HK-2 (cell line): ENCODE data around the gene KCNQ1.

Experiments
- DNase-seq: peaks from one replicate; pipeline ENCODE4 v3.0.0-alpha.2; 2018; ENCODE audit not compliant: unreplicated experiment

KCNQ1 gene, protein sequence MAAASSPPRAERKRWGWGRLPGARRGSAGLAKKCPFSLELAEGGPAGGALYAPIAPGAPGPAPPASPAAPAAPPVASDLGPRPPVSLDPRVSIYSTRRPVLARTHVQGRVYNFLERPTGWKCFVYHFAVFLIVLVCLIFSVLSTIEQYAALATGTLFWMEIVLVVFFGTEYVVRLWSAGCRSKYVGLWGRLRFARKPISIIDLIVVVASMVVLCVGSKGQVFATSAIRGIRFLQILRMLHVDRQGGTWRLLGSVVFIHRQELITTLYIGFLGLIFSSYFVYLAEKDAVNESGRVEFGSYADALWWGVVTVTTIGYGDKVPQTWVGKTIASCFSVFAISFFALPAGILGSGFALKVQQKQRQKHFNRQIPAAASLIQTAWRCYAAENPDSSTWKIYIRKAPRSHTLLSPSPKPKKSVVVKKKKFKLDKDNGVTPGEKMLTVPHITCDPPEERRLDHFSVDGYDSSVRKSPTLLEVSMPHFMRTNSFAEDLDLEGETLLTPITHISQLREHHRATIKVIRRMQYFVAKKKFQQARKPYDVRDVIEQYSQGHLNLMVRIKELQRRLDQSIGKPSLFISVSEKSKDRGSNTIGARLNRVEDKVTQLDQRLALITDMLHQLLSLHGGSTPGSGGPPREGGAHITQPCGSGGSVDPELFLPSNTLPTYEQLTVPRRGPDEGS

DNA sequence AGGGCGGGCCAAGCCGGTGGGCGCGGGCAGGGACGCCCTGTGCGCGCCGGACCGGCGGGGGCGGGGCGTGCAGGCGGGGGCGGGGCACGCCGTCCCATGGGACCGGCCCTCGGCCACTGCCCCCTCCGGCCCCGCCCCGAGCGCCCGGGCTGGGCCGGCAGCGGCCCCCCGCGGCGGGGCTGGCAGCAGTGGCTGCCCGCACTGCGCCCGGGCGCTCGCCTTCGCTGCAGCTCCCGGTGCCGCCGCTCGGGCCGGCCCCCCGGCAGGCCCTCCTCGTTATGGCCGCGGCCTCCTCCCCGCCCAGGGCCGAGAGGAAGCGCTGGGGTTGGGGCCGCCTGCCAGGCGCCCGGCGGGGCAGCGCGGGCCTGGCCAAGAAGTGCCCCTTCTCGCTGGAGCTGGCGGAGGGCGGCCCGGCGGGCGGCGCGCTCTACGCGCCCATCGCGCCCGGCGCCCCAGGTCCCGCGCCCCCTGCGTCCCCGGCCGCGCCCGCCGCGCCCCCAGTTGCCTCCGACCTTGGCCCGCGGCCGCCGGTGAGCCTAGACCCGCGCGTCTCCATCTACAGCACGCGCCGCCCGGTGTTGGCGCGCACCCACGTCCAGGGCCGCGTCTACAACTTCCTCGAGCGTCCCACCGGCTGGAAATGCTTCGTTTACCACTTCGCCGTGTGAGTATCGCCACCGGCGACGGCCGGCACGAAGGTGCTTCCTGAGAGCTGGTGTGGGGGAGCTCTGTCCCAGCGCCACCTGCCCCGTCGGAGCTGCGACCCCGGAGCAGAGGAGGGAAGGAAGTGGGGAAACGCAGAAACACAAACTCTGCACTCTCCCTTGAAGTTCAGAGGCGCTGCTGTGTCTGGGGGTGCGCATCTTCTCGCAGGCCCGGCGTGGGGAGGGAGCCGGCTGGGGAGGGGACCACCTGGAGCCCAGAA is at the start of gene KCNQ1:
Gene KCNQ1, plus strand, starts transcription at position 188 of the 925 bp plus-strand sequence. Its CDS starts 91 bp downstream, at position 279.
- no peak for DNase-seq

DNA sequence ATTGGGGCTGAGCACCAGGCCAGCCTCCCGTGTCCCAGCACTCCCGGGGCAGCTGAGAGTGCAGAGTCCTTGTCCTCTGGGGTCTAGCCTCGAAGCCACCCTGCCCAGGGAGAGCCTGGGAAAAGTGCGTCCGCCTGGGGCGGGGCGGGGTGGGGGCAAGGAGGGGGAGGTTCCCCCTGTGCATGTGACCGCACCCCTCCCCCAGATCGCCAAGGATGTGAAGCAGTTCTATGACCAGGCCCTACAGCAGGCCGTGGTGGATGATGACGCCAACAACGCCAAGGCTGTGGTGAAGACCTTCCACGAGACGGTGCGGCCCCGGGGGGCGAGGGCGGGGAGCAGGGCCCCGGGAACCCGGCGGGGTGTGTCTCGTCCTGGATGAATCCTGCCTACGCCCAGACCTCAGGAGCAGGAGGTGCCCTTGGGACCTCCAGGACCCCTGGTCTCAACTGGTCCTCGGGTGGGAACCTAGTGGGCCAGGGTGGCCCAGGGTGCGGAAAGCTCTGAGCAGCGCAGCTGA is 49.5 kb upstream of the KCNQ1 start:
- DNase-seq = no peak

DNA sequence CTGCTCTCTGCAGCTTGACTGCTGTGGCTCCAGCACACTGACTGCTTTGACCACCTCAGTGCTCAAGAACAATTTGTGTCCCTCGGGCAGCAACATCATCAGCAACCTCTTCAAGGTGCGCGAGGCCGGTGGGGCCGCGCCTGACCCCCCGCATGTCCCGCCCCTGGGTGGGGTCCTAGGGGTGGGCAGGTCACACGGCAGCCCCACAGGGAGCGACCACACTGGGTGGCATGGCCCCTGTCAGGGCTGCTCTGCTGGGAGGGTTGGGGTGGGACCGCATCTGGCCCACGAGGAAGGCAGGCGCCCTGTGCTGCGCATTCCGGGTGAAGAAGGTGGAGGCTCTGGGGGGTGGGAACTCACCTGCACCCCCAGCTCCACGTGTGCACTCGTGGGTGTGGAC is 49.0 kb upstream of the KCNQ1 start:
- no peak for DNase-seq

DNA sequence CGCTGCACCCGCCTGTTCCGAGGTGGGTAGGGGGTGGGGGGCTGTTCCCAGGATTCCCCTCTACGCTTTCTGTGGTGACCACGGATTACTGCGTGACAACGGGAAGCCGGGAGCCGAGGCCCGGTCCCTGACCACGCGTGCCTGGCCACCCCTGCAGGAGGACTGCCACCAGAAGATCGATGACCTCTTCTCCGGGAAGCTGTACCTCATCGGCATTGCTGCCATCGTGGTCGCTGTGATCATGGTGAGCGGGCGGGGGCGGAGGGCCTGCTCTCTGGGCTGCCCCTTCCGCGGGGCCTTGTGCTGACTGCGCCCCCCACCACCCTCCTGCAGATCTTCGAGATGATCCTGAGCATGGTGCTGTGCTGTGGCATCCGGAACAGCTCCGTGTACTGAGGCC is 48.3 kb upstream of the KCNQ1 start:
- DNase-seq = no peak

DNA sequence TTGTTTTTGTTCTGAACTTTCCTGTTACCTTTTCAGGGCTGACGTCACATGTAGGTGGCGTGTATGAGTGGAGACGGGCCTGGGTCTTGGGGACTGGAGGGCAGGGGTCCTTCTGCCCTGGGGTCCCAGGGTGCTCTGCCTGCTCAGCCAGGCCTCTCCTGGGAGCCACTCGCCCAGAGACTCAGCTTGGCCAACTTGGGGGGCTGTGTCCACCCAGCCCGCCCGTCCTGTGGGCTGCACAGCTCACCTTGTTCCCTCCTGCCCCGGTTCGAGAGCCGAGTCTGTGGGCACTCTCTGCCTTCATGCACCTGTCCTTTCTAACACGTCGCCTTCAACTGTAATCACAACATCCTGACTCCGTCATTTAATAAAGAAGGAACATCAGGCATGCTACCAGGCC is 47.8 kb upstream of the KCNQ1 start:
- no peak for DNase-seq

- no peak for DNase-seq
These were observed 46.0 kb upstream of the KCNQ1 start for GRCh38 chr11:2398664-2399355.

- no peak for DNase-seq
These were observed 45.2 kb upstream of the KCNQ1 start for GRCh38 chr11:2399488-2400068.

DNA sequence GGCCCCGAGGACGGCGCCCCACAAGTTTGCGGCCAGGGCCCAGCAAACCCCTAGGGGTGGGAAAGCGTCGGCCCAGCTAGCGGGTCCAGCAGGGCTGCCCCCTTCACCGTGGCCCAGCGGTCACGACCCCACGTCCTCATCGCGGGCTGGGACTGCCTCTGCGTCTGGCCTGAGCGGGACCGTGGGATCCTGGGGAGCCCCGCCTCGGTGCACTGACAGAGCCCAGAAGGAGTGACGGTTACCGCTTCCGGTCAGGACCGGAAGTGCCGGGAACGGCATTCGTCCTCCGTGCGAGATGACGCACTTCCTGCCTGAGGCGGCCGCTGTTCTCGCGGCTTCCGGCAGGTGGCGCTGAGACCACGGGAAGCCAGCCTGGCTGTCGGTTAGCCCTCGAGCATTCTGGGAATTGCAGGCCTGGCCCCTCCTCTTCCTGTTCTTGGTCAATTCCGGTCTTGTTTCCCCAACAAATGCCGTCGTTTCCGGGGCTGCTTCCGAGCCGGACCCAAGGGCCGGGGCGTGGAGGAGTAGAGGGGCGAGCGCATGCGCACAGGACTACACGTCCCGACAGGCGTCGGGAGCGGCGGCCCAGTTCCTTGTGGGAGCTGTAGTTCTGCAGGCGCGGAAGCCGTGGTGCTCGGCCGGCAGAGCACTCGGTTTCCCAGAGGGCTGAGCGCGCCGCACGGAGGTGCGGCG is 44.6 kb upstream of the KCNQ1 start, which contains the start of gene TSSC4:
Gene TSSC4, plus strand, starts transcription at position 682 of the 693 bp plus-strand sequence. CDS start 1,884 bp downstream, outside the sequence.
- peak; percentile 97 for DNase-seq

DNA sequence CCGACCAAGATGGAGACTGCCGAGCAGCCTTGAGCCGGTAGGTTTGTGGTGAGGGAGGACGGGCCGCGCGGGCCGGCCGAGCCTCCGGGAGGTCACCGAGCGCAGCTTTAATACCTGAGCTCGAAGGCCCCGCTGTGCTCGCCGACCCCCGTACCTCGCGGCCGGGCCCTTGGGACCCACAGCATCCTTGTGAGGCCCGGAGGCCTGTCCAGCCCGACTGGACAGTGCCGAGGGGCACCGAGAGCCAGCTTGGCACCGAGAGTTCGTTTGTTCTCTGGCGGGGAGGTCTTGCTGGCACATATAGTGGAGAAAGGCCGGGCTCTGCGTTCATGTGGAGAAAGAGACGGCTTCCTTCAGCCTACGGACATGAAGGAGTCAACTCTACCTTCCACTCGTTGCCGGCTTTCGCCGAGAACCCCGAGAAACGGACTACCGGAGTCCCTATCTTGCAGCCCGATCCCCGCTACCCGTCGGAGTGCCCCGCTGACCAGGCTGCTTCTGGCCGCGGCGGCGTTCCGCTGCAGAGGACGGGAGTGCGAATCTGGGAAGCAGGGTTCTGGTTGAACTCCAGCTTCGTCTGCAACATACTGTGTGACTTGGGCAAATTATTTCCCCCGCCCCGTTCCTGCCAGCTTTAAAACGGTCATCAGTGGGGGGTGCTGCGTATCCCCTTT is 43.9 kb upstream of the KCNQ1 start:
- DNase-seq = no peak

DNA sequence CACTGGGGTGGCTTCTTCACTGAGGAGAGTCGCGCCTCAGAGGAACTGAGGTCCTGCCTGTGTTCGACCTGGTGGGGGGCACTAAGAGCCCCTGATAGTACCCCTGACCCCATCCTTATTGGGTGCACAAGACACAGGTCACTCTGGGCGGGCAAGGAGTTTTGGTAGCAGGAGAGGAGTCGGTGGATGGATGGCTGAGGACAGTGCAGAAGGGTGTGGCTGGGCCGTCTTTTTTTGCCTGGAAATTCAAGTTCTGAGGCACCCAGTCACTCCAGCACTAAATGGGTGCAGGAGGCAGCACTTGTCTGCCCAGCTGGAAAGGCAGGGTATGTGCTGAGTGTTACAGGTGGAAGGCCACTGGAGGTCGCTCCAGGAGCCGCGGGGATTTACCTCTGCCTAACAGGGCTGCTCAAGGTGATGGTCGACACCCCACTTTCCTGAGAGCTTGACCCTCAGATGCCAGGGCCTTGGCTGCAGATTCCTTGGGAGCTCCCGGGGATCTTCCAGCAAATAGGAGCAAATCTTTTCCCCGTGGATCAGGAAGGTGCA is 43.3 kb upstream of the KCNQ1 start:
- DNase-seq = no peak

DNA sequence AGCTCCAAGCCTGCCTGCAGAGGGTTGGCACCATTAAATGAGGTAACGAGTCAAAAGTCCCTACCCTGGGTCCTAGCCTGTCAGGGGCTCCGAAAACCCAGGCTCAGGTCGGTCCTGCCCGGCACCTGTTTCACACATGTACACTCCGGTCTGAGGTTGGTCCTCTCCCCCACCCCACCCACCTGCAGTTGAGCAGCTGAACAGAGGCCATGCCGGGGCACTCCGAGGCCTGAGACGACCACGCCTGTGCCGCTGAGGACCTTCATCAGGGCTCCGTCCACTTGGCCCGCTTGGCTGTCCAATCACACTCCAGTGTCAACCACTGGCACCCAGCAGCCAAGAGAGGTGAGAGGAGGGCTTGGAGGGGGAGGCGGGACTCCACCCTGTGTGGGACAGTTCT is 42.7 kb upstream of the KCNQ1 start:
- no peak for DNase-seq

DNA sequence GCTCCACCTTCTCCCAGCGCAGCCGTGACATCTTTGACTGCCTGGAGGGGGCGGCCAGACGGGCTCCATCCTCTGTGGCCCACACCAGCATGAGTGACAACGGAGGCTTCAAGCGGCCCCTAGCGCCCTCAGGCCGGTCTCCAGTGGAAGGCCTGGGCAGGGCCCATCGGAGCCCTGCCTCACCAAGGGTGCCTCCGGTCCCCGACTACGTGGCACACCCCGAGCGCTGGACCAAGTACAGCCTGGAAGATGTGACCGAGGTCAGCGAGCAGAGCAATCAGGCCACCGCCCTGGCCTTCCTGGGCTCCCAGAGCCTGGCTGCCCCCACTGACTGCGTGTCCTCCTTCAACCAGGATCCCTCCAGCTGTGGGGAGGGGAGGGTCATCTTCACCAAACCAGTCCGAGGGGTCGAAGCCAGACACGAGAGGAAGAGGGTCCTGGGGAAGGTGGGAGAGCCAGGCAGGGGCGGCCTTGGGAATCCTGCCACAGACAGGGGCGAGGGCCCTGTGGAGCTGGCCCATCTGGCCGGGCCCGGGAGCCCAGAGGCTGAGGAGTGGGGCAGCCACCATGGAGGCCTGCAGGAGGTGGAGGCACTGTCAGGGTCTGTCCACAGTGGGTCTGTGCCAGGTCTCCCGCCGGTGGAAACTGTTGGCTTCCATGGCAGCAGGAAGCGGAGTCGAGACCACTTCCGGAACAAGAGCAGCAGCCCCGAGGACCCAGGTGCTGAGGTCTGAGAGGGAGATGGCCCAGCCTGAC is 41.7 kb upstream of the KCNQ1 start:
- no peak for DNase-seq

- DNase-seq = no peak
These were observed 40.0 kb upstream of the KCNQ1 start for GRCh38 chr11:2404735-2405196.

GRCh38 chr11:2406451-2406850 is 38.4 kb upstream of the KCNQ1 start:
- no peak for DNase-seq

DNA sequence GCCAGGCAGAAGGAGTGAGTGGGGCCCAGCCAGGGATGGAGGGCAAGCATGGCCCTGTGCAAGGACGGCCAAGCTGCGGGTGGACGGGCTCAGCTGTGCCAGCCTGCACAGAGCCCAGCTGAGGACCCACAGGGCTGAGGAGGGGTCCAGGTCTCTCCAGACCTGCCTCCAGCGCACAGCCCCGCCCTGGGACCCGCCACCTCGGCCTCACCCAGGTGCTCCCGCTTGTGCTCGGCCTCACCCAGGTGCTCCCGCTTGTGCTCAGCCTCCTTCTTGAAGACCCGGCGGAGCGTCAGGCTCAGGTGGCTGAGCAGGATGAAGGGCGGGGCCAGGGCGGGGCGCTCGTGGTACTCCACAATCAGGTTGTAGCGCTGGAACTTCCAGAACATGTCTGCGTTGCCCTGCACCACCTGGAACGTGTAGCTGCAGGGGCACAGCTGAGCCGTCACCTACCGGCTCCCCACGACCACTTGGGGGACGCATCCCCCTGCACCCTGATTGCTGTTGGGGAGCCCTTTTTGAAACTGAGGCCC is 37.9 kb upstream of the KCNQ1 start:
- no peak for DNase-seq

GRCh38 chr11:2408671-2409070 is 36.1 kb upstream of the KCNQ1 start:
- no peak for DNase-seq

- no peak for DNase-seq
These were observed 35.7 kb upstream of the KCNQ1 start for GRCh38 chr11:2409126-2409525.
